GM10847 (cell line): ENCODE results near the gene DLGAP5.

Experiments
- POLR2A ChIP-seq: IDR thresholded peaks from 2 replicates; pipeline ENCODE4 v1.6.1; 2011; ENCODE audit not compliant: insufficient read length; ENCODE audit errors: extremely low read depth

The DLGAP5 gene

DNA sequence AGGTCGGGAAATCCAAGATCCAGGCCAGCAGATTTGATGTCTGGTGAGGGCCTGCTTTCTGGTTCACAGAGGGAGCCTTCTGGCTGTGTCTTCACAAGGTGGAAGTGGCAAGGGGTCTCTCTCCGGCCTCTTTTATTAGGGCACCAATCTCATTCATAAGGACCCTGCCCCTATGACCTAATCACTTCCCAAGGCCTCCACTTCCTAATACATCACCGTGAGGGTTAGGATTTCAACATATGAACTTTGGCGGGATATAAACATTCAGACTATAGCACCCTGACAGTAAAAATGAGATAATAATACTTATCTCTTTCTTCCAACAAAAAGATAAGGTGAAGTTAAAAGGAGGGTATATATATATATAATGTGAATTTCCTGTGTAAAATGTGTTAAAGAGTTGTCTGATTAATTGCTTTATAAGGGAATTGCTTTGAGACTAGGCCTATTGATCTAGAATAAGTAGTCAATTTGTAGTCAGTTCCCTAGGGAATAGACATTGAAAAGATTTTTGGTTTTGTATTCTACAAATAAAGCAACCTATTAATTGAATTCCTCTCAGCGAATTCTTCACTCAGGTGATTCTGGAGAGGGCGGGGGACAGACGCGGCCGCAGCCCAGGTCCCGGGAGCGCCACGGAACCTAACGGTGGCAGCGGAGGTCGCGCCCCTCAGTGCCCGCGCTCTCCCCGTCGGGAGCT is 62.8 kb downstream of the DLGAP5 start:
- TF ChIP-seq POLR2A = no peak

DNA sequence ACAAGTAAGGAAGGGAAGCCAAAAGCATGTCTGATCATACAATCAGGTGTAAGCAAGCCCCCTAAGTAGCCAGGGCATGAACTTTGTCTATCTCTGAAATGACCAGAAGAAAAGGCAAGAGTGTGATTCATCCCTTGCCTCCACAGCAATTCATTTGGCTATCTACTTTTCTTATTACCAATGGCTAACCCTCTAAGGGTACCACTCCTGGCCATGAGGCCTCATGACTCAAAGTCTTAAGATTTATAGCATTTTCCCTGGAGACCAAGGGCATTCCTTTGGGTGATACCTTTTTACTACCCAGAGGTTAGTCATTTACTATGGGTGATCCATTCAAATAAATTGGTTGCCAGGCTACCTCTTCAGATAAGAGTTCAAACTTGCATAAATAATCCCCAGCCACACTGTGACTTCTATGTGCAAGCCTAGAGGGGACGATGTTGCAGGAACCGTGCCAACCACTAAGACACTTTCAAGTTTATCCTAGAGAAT is 63.9 kb downstream of the DLGAP5 start:
- TF ChIP-seq POLR2A = no peak

DNA sequence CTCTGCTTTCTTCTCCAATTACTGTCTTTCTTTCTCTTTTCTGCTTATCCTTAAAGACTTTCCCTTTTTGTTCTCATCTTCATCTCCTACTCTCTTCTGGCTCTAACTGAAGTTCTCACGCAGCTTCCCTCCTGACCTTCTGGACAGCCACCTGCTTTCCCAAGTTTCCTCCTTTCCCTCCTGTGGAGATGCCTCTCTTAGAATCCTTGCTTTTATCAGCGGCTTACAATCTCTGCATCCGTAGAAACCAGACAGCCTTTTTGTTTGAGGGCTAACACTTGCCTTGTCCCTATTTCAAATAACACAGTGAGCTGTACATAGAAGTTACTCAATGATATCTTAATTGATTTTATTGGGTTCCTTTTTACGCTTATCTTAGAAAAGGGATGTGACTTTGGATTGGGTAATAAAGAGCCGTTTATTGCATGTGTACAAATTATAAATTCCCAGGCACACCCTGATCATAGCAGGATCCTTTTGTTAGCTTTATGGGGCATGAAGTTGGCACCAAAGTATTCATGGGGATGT is 64.4 kb downstream of the DLGAP5 start:
- TF ChIP-seq POLR2A = no peak

DNA sequence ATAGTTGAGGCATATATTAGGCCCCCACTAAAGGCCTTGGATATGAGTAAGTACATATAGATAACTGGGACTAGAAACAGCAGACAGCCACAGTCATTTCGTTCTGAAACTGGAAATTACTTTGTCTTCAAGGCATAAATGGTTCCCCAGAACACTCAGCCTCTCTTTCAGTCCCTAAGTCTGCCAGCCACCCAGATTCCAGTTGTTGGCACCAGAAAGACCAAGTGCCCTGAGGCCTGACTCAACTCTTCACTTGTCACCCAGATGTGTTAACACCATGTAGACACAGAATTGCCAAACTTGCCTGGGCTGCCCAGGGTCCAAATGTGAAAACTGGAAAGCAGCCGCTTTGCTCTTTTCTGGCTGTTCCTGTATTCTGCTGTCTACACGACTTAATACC is 65.4 kb downstream of the DLGAP5 start:
- TF ChIP-seq POLR2A = no peak

DNA sequence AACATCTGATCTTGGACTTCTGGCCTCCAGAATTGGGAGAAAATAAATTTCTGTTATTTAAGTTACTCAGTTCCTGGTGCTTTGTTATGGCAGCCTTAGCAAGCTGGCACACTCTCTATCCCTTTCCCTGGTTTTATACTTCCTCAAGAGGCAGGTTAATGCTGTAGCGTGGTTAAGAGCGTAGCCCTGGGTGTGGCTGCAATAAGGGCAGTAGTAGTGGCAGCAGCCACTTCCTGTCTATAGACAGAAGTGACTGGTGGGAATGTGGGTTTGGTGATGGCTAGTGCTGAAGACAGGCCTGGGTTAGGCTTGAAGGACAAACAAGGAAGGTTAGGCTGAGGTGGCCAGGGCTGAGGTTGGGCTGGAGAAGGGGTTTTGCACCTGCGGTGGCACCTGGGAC is 66.0 kb downstream of the DLGAP5 start:
- TF ChIP-seq POLR2A = no peak

DNA sequence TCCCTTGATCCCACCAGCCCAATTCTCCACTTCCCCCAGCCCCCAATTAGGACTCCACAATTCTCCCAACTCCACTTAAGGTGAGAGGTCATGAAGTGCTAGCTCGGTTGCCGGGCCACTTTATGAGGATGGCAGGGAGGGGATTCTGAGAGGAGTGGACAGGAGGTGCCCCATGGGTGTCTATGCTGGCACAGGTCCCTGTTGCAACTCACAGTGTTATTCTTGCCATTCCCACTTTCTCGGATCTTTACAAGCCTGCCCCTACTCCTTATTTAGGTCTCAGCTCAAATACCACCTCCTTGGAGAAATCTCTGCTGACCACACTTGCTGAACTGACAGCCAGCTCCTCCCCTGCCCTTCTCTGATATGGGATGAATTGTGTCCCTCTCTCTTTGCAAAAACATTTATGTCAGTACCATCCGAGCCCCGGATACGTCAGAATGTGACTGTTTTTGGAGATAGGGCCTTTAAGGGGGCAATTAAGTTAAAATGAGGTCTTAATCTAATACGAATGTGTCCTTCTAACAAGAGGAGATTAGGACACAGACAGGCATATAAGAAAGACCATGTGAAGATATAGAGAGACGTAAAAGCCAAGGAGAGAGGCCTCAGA is 66.5 kb downstream of the DLGAP5 start:
- no peak for TF ChIP-seq POLR2A

DNA sequence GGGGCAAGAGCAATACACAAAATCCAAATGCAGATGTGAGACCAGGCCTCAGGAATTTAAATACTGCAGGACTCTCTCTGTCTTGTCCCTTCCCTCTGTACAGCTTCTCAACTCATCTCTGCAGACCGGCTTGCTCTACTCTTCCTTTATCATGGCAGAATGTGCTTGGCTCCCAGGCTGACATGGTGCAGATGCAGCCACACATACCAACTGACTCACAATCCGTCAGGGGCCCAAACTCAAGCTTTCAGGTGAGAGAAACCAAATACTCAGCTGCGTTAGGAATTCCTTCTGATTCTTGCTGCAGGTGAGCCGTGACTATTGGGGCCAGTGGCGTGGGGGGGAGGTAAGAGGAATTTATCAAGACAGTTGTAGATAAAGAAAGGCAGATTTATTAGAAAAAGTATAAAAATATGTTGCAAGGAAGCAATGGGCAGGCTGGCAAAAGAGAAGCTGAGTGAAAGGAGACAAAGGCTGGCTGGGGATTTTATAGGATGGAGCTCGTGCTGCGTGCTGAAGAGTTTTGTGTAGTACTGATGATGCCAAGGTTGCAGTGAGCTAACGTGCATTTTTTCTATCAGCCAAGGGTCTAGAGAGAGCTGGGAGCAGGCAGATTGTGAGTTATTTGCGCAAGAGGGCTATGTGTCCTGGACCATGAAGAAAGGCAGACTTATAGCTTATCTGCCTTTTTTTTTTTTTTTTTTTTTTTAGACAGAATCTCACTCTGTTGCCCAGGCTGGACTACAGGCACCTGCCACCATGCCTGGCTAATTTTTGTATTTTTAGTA is 67.3 kb downstream of the DLGAP5 start:
- no peak for TF ChIP-seq POLR2A

DNA sequence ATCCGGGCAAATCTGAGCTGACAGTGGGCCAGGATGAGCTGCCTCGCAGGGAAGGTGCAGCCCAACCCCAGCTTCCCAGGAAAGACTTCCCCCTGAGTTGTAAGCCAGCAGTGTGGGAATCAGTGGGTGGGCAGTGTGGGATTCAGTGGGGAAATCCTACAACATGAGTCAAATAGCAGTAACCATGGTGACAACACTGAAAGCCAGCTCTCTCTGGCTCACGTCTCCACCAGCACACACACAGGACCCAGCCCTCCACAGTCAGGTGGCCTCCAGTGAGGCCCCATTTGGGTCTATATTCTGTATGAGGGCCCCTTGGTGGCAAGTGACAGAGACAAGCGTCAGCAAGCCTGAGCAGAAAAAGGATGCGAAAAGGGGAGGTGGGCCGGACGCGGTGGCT is 68.3 kb downstream of the DLGAP5 start:
- no peak for TF ChIP-seq POLR2A

GRCh38 chr14:55122440-55122986 is 68.9 kb downstream of the DLGAP5 start:
- no peak for TF ChIP-seq POLR2A

GRCh38 chr14:55121628-55122439 is 69.6 kb downstream of the DLGAP5 start:
- TF ChIP-seq POLR2A = no peak

- TF ChIP-seq POLR2A = no peak
Measured at GRCh38 chr14:55120571-55121495, 70.6 kb downstream of the DLGAP5 start.

GRCh38 chr14:55118761-55119160 is 72.6 kb downstream of the DLGAP5 start:
- no peak for TF ChIP-seq POLR2A

GRCh38 chr14:55117803-55118441 is 73.5 kb downstream of the DLGAP5 start:
- no peak for TF ChIP-seq POLR2A
